BE2C (cell line): ENCODE results near the gene BCORL1.
A peak's percentile ranks its signal among the peaks of the same experiment; 100 is the strongest.

ENCODE experiments used
- DNase-seq: peaks from one replicate; pipeline ENCODE4 v3.0.0-alpha.2; 2020
- H3K27me3 ChIP-seq: fragments of 250-450 bp; sonication (Bioruptor Pico); 2 replicates; pipeline ENCODE4 v1.5.1; 2020; ENCODE audit warnings: mild to moderate bottlenecking
- H3K36me3 ChIP-seq: fragments of 250-450 bp; sonication (Bioruptor Pico); 2 replicates; pipeline ENCODE4 v1.5.1; 2020; ENCODE audit warnings: mild to moderate bottlenecking
- H3K4me1 ChIP-seq: fragments of 250-450 bp; sonication (Bioruptor Pico); 2 replicates; pipeline ENCODE4 v1.5.1; 2020
- H3K4me3 ChIP-seq: 2 replicates; pipeline ENCODE4 v1.5.1; 2011; ENCODE audit warnings: low read depth, low read length
- H3K9me3 ChIP-seq: fragments of 250-450 bp; sonication (Bioruptor Pico); 2 replicates; pipeline ENCODE4 v1.5.1; 2020
- CTCF ChIP-seq: IDR thresholded peaks from 2 replicates; pipeline ENCODE4 v1.5.1; 2012; ENCODE audit warnings: mild to moderate bottlenecking, low read depth, low read length

BCORL1 gene

GRCh38 chrX:129979207-129979920, 3.1 kb upstream of the BCORL1 start:
- peaks cover 7% of the 10 kb centered on the region for H3K27me3 ChIP-seq
- no peak for TF ChIP-seq CTCF
- no peaks in the 10 kb centered on the region for H3K36me3 ChIP-seq
- no peak for DNase-seq
- no peaks in the 10 kb centered on the region for H3K9me3 ChIP-seq
- H3K4me1 ChIP-seq: no peaks in the 10 kb centered on the region
- no peak overlapping the region for H3K4me3 ChIP-seq

- DNase-seq: no peak
- H3K36me3 ChIP-seq: no peaks in the 10 kb centered on the region
- peaks cover 7% of the 10 kb centered on the region for H3K27me3 ChIP-seq
- no peaks in the 10 kb centered on the region for H3K4me1 ChIP-seq
- no peak overlapping the region for H3K4me3 ChIP-seq
- TF ChIP-seq CTCF: no peak
- H3K9me3 ChIP-seq: no peaks in the 10 kb centered on the region
Observed at GRCh38 chrX:129980001-129980401, 2.4 kb upstream of the BCORL1 start.

- no peak for TF ChIP-seq CTCF
- H3K4me1 ChIP-seq: no peaks in the 10 kb centered on the region
- H3K9me3 ChIP-seq: no peaks in the 10 kb centered on the region
- DNase-seq: peak; percentile 20
- H3K4me3 ChIP-seq: peak overlapping the region; percentile 56
- H3K36me3 ChIP-seq: no peaks in the 10 kb centered on the region
- H3K27me3 ChIP-seq: peaks cover 7% of the 10 kb centered on the region
Observed at GRCh38 chrX:129980540-129981199, 1.8 kb upstream of the BCORL1 start.

GRCh38 chrX:129981200-129981553, 1.3 kb upstream of the BCORL1 start:
- Histone ChIP-seq H3K9me3 (no peaks in the 10 kb centered on the region), H3K36me3 (no peaks in the 10 kb centered on the region), H3K4me3 (peak overlapping the region; percentile 56), H3K27me3 (peaks cover 7% of the 10 kb centered on the region), H3K4me1 (no peaks in the 10 kb centered on the region)
- DNase-seq: no peak
- no peak for TF ChIP-seq CTCF

- no peak for DNase-seq
- peaks cover 7% of the 10 kb centered on the region for H3K27me3 ChIP-seq
- TF ChIP-seq CTCF: no peak
- H3K36me3 ChIP-seq: no peaks in the 10 kb centered on the region
- H3K4me3 ChIP-seq: peak overlapping the region; percentile 56
- H3K9me3 ChIP-seq: no peaks in the 10 kb centered on the region
- H3K4me1 ChIP-seq: no peaks in the 10 kb centered on the region
Observed at GRCh38 chrX:129981752-129982299, 609 bp upstream of the BCORL1 start.

GRCh38 chrX:129983575-129984110, 1.2 kb downstream of the BCORL1 start:
- no peak for TF ChIP-seq CTCF
- Histone ChIP-seq H3K4me3 (no peak overlapping the region), H3K27me3 (peaks cover 7% of the 10 kb centered on the region), H3K9me3 (no peaks in the 10 kb centered on the region), H3K36me3 (no peaks in the 10 kb centered on the region), H3K4me1 (no peaks in the 10 kb centered on the region)
- peak; percentile 19 for DNase-seq
